ENCODE measurements around the gene LAMP5.

Gene LAMP5

GRCh38 chr20:9492067-9492466, 22.3 kb upstream of the LAMP5 start:
- TF ChIP-seq REST (IDR thresholded peaks at IDR 0.05; ENCODE audit: insufficient read depth in 1 of 2, low read depth in 2 of 2, low read length in 2 of 2) = no peak

GRCh38 chr20:9493803-9494202, 20.6 kb upstream of the LAMP5 start:
- TF ChIP-seq FOXP2 (optimal IDR thresholded peaks at IDR 0.05; ENCODE audit: borderline replicate concordance, extremely low read depth, extremely low read length, insufficient read depth) = no peak
- TF ChIP-seq TAF1 (IDR thresholded peaks at IDR 0.05; ENCODE audit: borderline replicate concordance, insufficient read depth, low read length) = no peak

GRCh38 chr20:9495701-9496100, 18.7 kb upstream of the LAMP5 start:
- TF ChIP-seq TAF1 (IDR thresholded peaks at IDR 0.05; ENCODE audit: borderline replicate concordance, insufficient read depth, low read length) (no peak), REST (IDR thresholded peaks at IDR 0.05; ENCODE audit: insufficient read depth in 1 of 2, low read depth in 2 of 2, low read length in 2 of 2) (no peak), SIN3A (IDR thresholded peaks at IDR 0.05; ENCODE audit: borderline replicate concordance, insufficient read depth, low read length) (no peak), FOXP2 (optimal IDR thresholded peaks at IDR 0.05; ENCODE audit: borderline replicate concordance, extremely low read depth, extremely low read length, insufficient read depth) (no peak), POLR2AphosphoS5 (IDR thresholded peaks at IDR 0.05; ENCODE audit: low read depth, low read length) (no peak)

GRCh38 chr20:9496155-9496554, 18.2 kb upstream of the LAMP5 start:
- TF ChIP-seq REST (IDR thresholded peaks at IDR 0.05; ENCODE audit: insufficient read depth in 1 of 2, low read depth in 2 of 2, low read length in 2 of 2) = no peak
- no peak for TF ChIP-seq SIN3A (IDR thresholded peaks at IDR 0.05; ENCODE audit: borderline replicate concordance, insufficient read depth, low read length)
- TF ChIP-seq POLR2AphosphoS5 (IDR thresholded peaks at IDR 0.05; ENCODE audit: low read depth, low read length) = no peak
- no peak for TF ChIP-seq FOXP2 (optimal IDR thresholded peaks at IDR 0.05; ENCODE audit: borderline replicate concordance, extremely low read depth, extremely low read length, insufficient read depth)
- no peak for TF ChIP-seq TAF1 (IDR thresholded peaks at IDR 0.05; ENCODE audit: borderline replicate concordance, insufficient read depth, low read length)

GRCh38 chr20:9498322-9498721, 16.1 kb upstream of the LAMP5 start:
- TF ChIP-seq TAF1 (IDR thresholded peaks at IDR 0.05; ENCODE audit: borderline replicate concordance, insufficient read depth, low read length) (no peak), POLR2AphosphoS5 (IDR thresholded peaks at IDR 0.05; ENCODE audit: low read depth, low read length) (no peak), FOXP2 (optimal IDR thresholded peaks at IDR 0.05; ENCODE audit: borderline replicate concordance, extremely low read depth, extremely low read length, insufficient read depth) (no peak), REST (IDR thresholded peaks at IDR 0.05; ENCODE audit: insufficient read depth in 1 of 2, low read depth in 2 of 2, low read length in 2 of 2) (no peak), SIN3A (IDR thresholded peaks at IDR 0.05; ENCODE audit: borderline replicate concordance, insufficient read depth, low read length) (no peak)

Data from PFSK-1 (cell line).